Fibroblast of lung (primary cell): ENCODE measurements around the gene SPATA20. TPM values are rescaled to one million over a fixed set of nuclear protein-coding genes. Genes with fewer than 3 reads are reported as not detected.

Source experiments
- DNase-seq, 2 donors: peaks; one replicate each; pipeline versions ENCODE4 v3.0.0 to v3.0.0-alpha.2; 2010; ENCODE audit warnings: low read depth in 2 of 2
- H2AFZ ChIP-seq: 2 replicates; pipeline ENCODE4 v1.5.1; 2012; ENCODE audit warnings: low read length, control low read depth, inconsistent platforms
- H3K27ac ChIP-seq: 2 replicates; pipeline ENCODE4 v1.5.1; 2011; ENCODE audit warnings: low read length, control low read depth; ENCODE audit not compliant: insufficient read depth
- H3K27me3 ChIP-seq: 2 replicates; pipeline ENCODE4 v1.5.1; 2011; ENCODE audit warnings: mild to moderate bottlenecking, low read length; ENCODE audit not compliant: control insufficient read depth, insufficient read depth
- H3K36me3 ChIP-seq: 2 replicates; pipeline ENCODE4 v1.5.1; 2011; ENCODE audit warnings: low read length; ENCODE audit not compliant: control insufficient read depth, insufficient read depth
- H3K4me1 ChIP-seq: 2 replicates; pipeline ENCODE4 v1.5.1; 2011; ENCODE audit warnings: low read length; ENCODE audit not compliant: control insufficient read depth, insufficient read depth; ENCODE audit errors: extremely low read depth
- H3K4me2 ChIP-seq: 2 replicates; pipeline ENCODE4 v1.5.1; 2011; ENCODE audit warnings: low read length, control low read depth; ENCODE audit not compliant: insufficient read depth; ENCODE audit errors: extremely low read depth
- H3K4me3 ChIP-seq, 4 experiments: fragments of 200-600 bp in 1 of 4; sonication (generic) in 1 of 4; replicated peaks in 1 of 4; 2 replicates each; pipeline ENCODE4 v1.5.1; 2011 to 2016; ENCODE audit warnings: low read length in 4 of 4, low read depth in 3 of 4, mild to moderate bottlenecking in 3 of 4, control low read depth in 2 of 4, inconsistent platforms in 1 of 4, mixed read lengths in 1 of 4; ENCODE audit not compliant: insufficient read depth in 1 of 4; ENCODE audit errors: control extremely low read depth in 1 of 4
- H3K79me2 ChIP-seq: 2 replicates; pipeline ENCODE4 v1.5.1; 2012; ENCODE audit warnings: mild to moderate bottlenecking, low read length, inconsistent platforms; ENCODE audit not compliant: control insufficient read depth, insufficient read depth
- H3K9ac ChIP-seq: 2 replicates; pipeline ENCODE4 v1.5.1; 2011; ENCODE audit warnings: mild to moderate bottlenecking, low read length, control low read depth; ENCODE audit not compliant: insufficient read depth
- H3K9me3 ChIP-seq: 2 replicates; pipeline ENCODE4 v1.5.1; 2012; ENCODE audit warnings: low read depth, low read length; ENCODE audit not compliant: control insufficient read depth, insufficient read depth
- H4K20me1 ChIP-seq: 2 replicates; pipeline ENCODE4 v1.5.1; 2011; ENCODE audit warnings: low read length; ENCODE audit not compliant: control insufficient read depth, insufficient read depth; ENCODE audit errors: extremely low read depth
- CTCF ChIP-seq, 2 donors: IDR thresholded peaks in 1 of 2; conservative IDR thresholded peaks in 1 of 2; 1 replicate in 1 of 2; 2 replicates in 1 of 2; pipeline ENCODE4 v1.5.1; 2011 to 2012; ENCODE audit warnings: low read length in 2 of 2, control low read depth in 1 of 2, inconsistent platforms in 1 of 2, low read depth in 1 of 2, mild to moderate bottlenecking in 1 of 2
- EZH2 ChIP-seq: IDR thresholded peaks from 2 replicates; pipeline ENCODE4 v1.5.1; 2012; ENCODE audit warnings: low read length, control low read depth, mild to moderate bottlenecking; ENCODE audit errors: missing control alignments
- polyA plus RNA-seq, 2 donors: library from polyadenylated mRNA; depleted of rRNA in 1 of 2; stranded (reverse) in 1 of 2; unstranded in 1 of 2; fragments of >200 nt; gene quantifications; 2 replicates each; pipeline ENCODE4 v1.2.1, GENCODE V29; 2011 to 2012; ENCODE audit warnings: missing spikeins in 1 of 2
- total RNA-seq: library from RNA; depleted of rRNA; stranded (reverse); fragments of >200 nt; gene quantifications from 2 replicates; pipeline ENCODE4 v1.2.1, GENCODE V29; 2014

The SPATA20 gene
- total and polyA plus RNA-seq, 2 donors (not counting 1 experiment from before 2014, with no cell fraction given) = 21.6 to 119 TPM

- DNase-seq = no peak
- no peak overlapping the region for H3K9ac ChIP-seq
- H3K27me3 ChIP-seq = peaks cover 2% of the 10 kb centered on the region
- no peaks in the 10 kb centered on the region for H3K36me3 ChIP-seq
- H3K27ac ChIP-seq = no peak overlapping the region
- H4K20me1 ChIP-seq = no peaks in the 10 kb centered on the region
- H3K4me2 ChIP-seq = no peak overlapping the region
- H3K79me2 ChIP-seq = no peaks in the 10 kb centered on the region
- H3K9me3 ChIP-seq = no peaks in the 10 kb centered on the region
- H3K4me1 ChIP-seq = no peaks in the 10 kb centered on the region
- H2AFZ ChIP-seq = no peak overlapping the region
- TF ChIP-seq CTCF (conservative IDR thresholded peaks at IDR 0.05 in 1 of 2, IDR thresholded peaks at IDR 0.05 in 1 of 2; ENCODE audit: low read depth in 1 of 2, low read length in 2 of 2) (no peak), EZH2 (no peak)
- no peak overlapping the region for H3K4me3 ChIP-seq
Observed at GRCh38 chr17:50572541-50572940, 25.6 kb downstream of the SPATA20 start.

GRCh38 chr17:50573866-50574611 lies 27.1 kb downstream of the SPATA20 start:
- H3K4me1 ChIP-seq = no peaks in the 10 kb centered on the region
- no peak overlapping the region for H3K4me3 ChIP-seq
- peaks cover under 1% of the 10 kb centered on the region for H3K27me3 ChIP-seq
- no peak overlapping the region for H3K27ac ChIP-seq
- no peak for DNase-seq
- no peaks in the 10 kb centered on the region for H3K9me3 ChIP-seq
- no peaks in the 10 kb centered on the region for H3K36me3 ChIP-seq
- no peak for TF ChIP-seq CTCF (conservative IDR thresholded peaks at IDR 0.05 in 1 of 2, IDR thresholded peaks at IDR 0.05 in 1 of 2; ENCODE audit: low read depth in 1 of 2, low read length in 2 of 2)
- no peak for TF ChIP-seq EZH2
- no peaks in the 10 kb centered on the region for H4K20me1 ChIP-seq
- H2AFZ ChIP-seq = no peak overlapping the region
- no peak overlapping the region for H3K9ac ChIP-seq
- H3K79me2 ChIP-seq = no peaks in the 10 kb centered on the region
- H3K4me2 ChIP-seq = no peak overlapping the region

- no peak for DNase-seq
- Histone ChIP-seq H3K4me3 (no peak overlapping the region), H3K9ac (no peak overlapping the region), H4K20me1 (no peaks in the 10 kb centered on the region), H3K27me3 (no peaks in the 10 kb centered on the region), H3K36me3 (no peaks in the 10 kb centered on the region), H3K79me2 (no peaks in the 10 kb centered on the region), H3K27ac (no peak overlapping the region), H3K9me3 (no peaks in the 10 kb centered on the region), H3K4me1 (no peaks in the 10 kb centered on the region), H3K4me2 (no peak overlapping the region), H2AFZ (no peak overlapping the region)
- TF ChIP-seq EZH2 (no peak), CTCF (conservative IDR thresholded peaks at IDR 0.05 in 1 of 2, IDR thresholded peaks at IDR 0.05 in 1 of 2; ENCODE audit: low read depth in 1 of 2, low read length in 2 of 2) (no peak)
Observed at GRCh38 chr17:50575581-50576210, 28.7 kb downstream of the SPATA20 start.
